ENCODE results near the gene CNR2. TPM values are rescaled to one million over a fixed set of nuclear protein-coding genes. Genes with fewer than 3 reads are reported as not detected.
"Not testable (repeated sequence)": the region's sequence is repeated elsewhere in the genome, so short reads cannot be mapped to it uniquely, and the experiment has no call there.

The CNR2 gene
- under 1 TPM in 1 of 4 donors, not detected in 3; 0.08 TPM for total RNA-seq
- polyA plus RNA-seq = under 1 TPM in 2 of 3 donors, not detected in 1; 0.01 to 0.13 TPM
- long read RNA-seq, donor 1 = 0 reads
- long read RNA-seq, donor 2 = 0 reads

- Histone ChIP-seq H3K27ac (no peak within 1 kb of the TSS), H3K4me3 (no peak within 1 kb of the TSS), H3K27me3 (ENCODE audit: insufficient read depth in 3 of 3, low read length in 2 of 3) (peaks cover 0 to 2% (median 0%) of the 10 kb centered on the region in 3 donors), H3K36me3 (ENCODE audit: insufficient read depth in 1 of 2, low read depth in 1 of 2) (no peaks in the 10 kb centered on the region), H3K9me3 (no peaks in the 10 kb centered on the region), H3K4me1 (no peaks in the 10 kb centered on the region)
- ATAC-seq (no peak), DNase-seq (no peak)
- WGBS, 3 donors = 70 to 85% (median 77%) methylated on average over 7 of the region's 7 CpGs
- no peak for TF ChIP-seq CTCF (IDR thresholded peaks at IDR 0.05)
- intact Hi-C loops (cut with DNase I) = no loop called here
These were observed at the start of gene CNR2 for GRCh38 chr1:23913212-23913880. TSS of gene CNR2 (minus strand) at chr1:23913362. CDS start at chr1:23875617, 37,745 bp downstream.

- intact Hi-C loops (cut with DNase I) = loop anchor here in 1 of 2 donors (1.0 kb wide), 1 partner anchor 19 kb away; no protein-coding TSS in a partner anchor
- peaks cover 29% of the 10 kb centered on the region for H3K4me1 ChIP-seq
These were observed 47.3 kb upstream of the CNR2 start for GRCh38 chr1:23960291-23961020.

GRCh38 chr1:23959461-23960290 lies 46.5 kb upstream of the CNR2 start, which contains the start of gene PNRC2:
TSS of gene PNRC2 (plus strand) at chr1:23959828. CDS start at chr1:23961458, 1,630 bp downstream.
- Histone ChIP-seq H3K27ac (peak within 1 kb of the TSS; percentile 100), H3K4me3 (peak within 1 kb of the TSS; percentile 88), H3K9me3 (no peaks in the 10 kb centered on the region), H3K27me3 (ENCODE audit: insufficient read depth in 3 of 3, low read length in 2 of 3) (no peaks in the 10 kb centered on the region), H3K4me1 (peaks cover 33% of the 10 kb centered on the region), H3K36me3 (ENCODE audit: insufficient read depth in 1 of 2, low read depth in 1 of 2) (peaks cover 0 to 31% of the 10 kb centered on the region in 2 donors)
- intact Hi-C loops (cut with DNase I) = loop anchor here (1.0 to 10.0 kb wide), 3 partner anchors 20 to 155 kb away; partner anchors contain the start of gene MYOM3 (in 2 of the 2)
- TF ChIP-seq CTCF (IDR thresholded peaks at IDR 0.05) = no peak
- ATAC-seq = peak; percentile 93 to 95 (median 94)
- DNase-seq = peak; percentile 97 to 98
- 0 to 1% (median 0%) methylated on average over 58 to 84 of the region's 84 CpGs for WGBS, 3 donors

More at GRCh38 chr1:23960291-23961020, 47.3 kb upstream of the CNR2 start:
- WGBS, 3 donors = 0 to 1% (median 0%) methylated on average over 15 of the region's 15 CpGs
- Histone ChIP-seq H3K36me3 (ENCODE audit: insufficient read depth in 1 of 2, low read depth in 1 of 2) (peaks cover 0 to 38% of the 10 kb centered on the region in 2 donors), H3K27ac (peak overlapping the region; percentile 100), H3K27me3 (ENCODE audit: insufficient read depth in 3 of 3, low read length in 2 of 3) (no peaks in the 10 kb centered on the region), H3K9me3 (no peaks in the 10 kb centered on the region), H3K4me3 (peak overlapping the region; percentile 88)
- no peak for TF ChIP-seq CTCF (IDR thresholded peaks at IDR 0.05)
- DNase-seq (no peak), ATAC-seq (peak in 1 of 4 donors; percentile 27)

GRCh38 chr1:23958810-23959460 lies 45.8 kb upstream of the CNR2 start:
- Histone ChIP-seq H3K9me3 (no peaks in the 10 kb centered on the region), H3K4me1 (peaks cover 27% of the 10 kb centered on the region), H3K4me3 (peak overlapping the region; percentile 88), H3K36me3 (ENCODE audit: insufficient read depth in 1 of 2, low read depth in 1 of 2) (peaks cover 0 to 28% of the 10 kb centered on the region in 2 donors), H3K27ac (peak overlapping the region; percentile 100), H3K27me3 (ENCODE audit: insufficient read depth in 3 of 3, low read length in 2 of 3) (no peaks in the 10 kb centered on the region)
- WGBS, 3 donors = 2% methylated on average over 26 to 30 of the region's 30 CpGs
- ATAC-seq (peak; percentile 74 to 83 (median 80)), DNase-seq (peak; percentile 84 to 89)
- TF ChIP-seq CTCF (IDR thresholded peaks at IDR 0.05) = peak; percentile 13
- intact Hi-C loops (cut with DNase I) = loop anchor here (5.0 to 10.0 kb wide), 2 partner anchors 63 to 156 kb away; partner anchors contain the start of gene MYOM3 (in 2 of the 2)

GRCh38 chr1:23958040-23958809 lies 45.1 kb upstream of the CNR2 start:
- peaks cover 23% of the 10 kb centered on the region for H3K4me1 ChIP-seq
- WGBS, 3 donors = 65 to 69% (median 66%) methylated on average over 19 of the region's 19 CpGs
- intact Hi-C loops (cut with DNase I) = loop anchor here (5.0 to 10.0 kb wide), 2 partner anchors 64 to 157 kb away; partner anchors contain the start of gene MYOM3 (in 2 of the 2)

More at GRCh38 chr1:23958040-23958809, 45.1 kb upstream of the CNR2 start:
- H3K9me3 ChIP-seq; DNase-seq; H3K27me3 ChIP-seq (ENCODE audit: insufficient read depth in 3 of 3, low read length in 2 of 3); ATAC-seq: not testable (repeated sequence)
- Histone ChIP-seq H3K36me3 (ENCODE audit: insufficient read depth in 1 of 2, low read depth in 1 of 2) (peaks cover 0 to 21% of the 10 kb centered on the region in 2 donors), H3K4me3 (peak overlapping the region; percentile 88), H3K27ac (peak overlapping the region; percentile 100)

All from psoas muscle (tissue), 8 donors.